Caco-2 (cell line): ENCODE data around the gene CBARP. TPM values are rescaled to one million over a fixed set of nuclear protein-coding genes. Genes with fewer than 3 reads are reported as not detected.

Source experiments
- BruUV-seq: library from RNA; stranded (reverse); fragments of 400-500 nt; replicated peaks from 2 replicates; lab custom pipeline; 2021; lab: Mats Ljungman, UMichigan
- CTCF ChIA-PET: fragments of 300-600 bp; sonication (Branson Sonifier 250); formaldehyde crosslinking; loops from one replicate; lab custom pipeline; 2022; ENCODE audit warnings: antibody characterized with exemption; lab: Charles Lee
- POLR2A ChIA-PET: fragments of 300-600 bp; sonication (Branson Sonifier 250); formaldehyde crosslinking; loops from one replicate; lab custom pipeline; 2022; ENCODE audit warnings: antibody characterized with exemption; lab: Charles Lee
- DNase-seq, 2 experiments: peaks; one replicate each; pipeline versions ENCODE4 v3.0.0 to v3.0.0-alpha.2; 2020 to 2022
- H3K27me3 ChIP-seq: replicated peaks from 2 replicates; pipeline ENCODE4 v1.6.0; 2011; ENCODE audit warnings: low read length; ENCODE audit not compliant: control insufficient read depth, insufficient read depth
- H3K36me3 ChIP-seq: 2 replicates; pipeline ENCODE4 v1.5.1; 2011; ENCODE audit warnings: low read length; ENCODE audit not compliant: control insufficient read depth, insufficient read depth
- H3K4me1 ChIP-seq: fragments of 250-450 bp; sonication (Bioruptor Pico); 2 replicates; pipeline ENCODE4 v1.5.1; 2020; ENCODE audit warnings: mild to moderate bottlenecking
- H3K4me3 ChIP-seq: 2 replicates; pipeline ENCODE4 v1.5.1; 2011; ENCODE audit warnings: low read depth, mild to moderate bottlenecking, control low read depth, low read length
- H3K9me3 ChIP-seq: fragments of 250-450 bp; sonication (Bioruptor Pico); 2 replicates; pipeline ENCODE4 v1.5.1; 2020; ENCODE audit warnings: mild to moderate bottlenecking, moderate library complexity
- H3K27ac Mint-ChIP-seq: one replicate; pipeline ENCODE4 v1.8.0; 2022; ENCODE audit warnings: mixed read lengths; ENCODE audit not compliant: unreplicated experiment
- H3K27me3 Mint-ChIP-seq: one replicate; pipeline ENCODE4 v1.8.0; 2022; ENCODE audit warnings: mixed read lengths; ENCODE audit not compliant: insufficient read depth, unreplicated experiment
- H3K36me3 Mint-ChIP-seq: one replicate; pipeline ENCODE4 v1.8.0; 2022; ENCODE audit warnings: mild to moderate bottlenecking, mixed read lengths; ENCODE audit not compliant: insufficient read depth, unreplicated experiment
- H3K4me1 Mint-ChIP-seq: one replicate; pipeline ENCODE4 v1.8.0; 2022; ENCODE audit warnings: low read depth, mixed read lengths; ENCODE audit not compliant: unreplicated experiment
- H3K4me3 Mint-ChIP-seq: one replicate; pipeline ENCODE4 v1.8.0; 2022; ENCODE audit warnings: mild to moderate bottlenecking, moderate library complexity, mixed read lengths; ENCODE audit not compliant: unreplicated experiment
- H3K9me3 Mint-ChIP-seq: one replicate; pipeline ENCODE4 v1.8.0; 2022; ENCODE audit warnings: mixed read lengths; ENCODE audit not compliant: unreplicated experiment
- intact Hi-C: fragments of 100-400 bp; cut with micrococcal nuclease; formaldehyde crosslinking; loops from one replicate; pipeline ENCODE4 v1.10.0; 2022; ENCODE audit not compliant: unreplicated experiment
- total RNA-seq: library from RNA; stranded (reverse); gene quantifications from 2 replicates; pipeline ENCODE4 v1.2.3, GENCODE V29; 2022
- TF ChIP-seq, protein P1 (sequence below), 2 experiments: fragments of 200-600 bp in 1 of 2; IDR thresholded peaks; 1 replicate in 1 of 2; 2 replicates in 1 of 2; pipeline versions ENCODE4 v1.5.1 to v1.8.0; 2011 to 2022; ENCODE audit warnings: antibody characterized with exemption in 1 of 2, control low read depth in 1 of 2, inconsistent platforms in 1 of 2, low read depth in 1 of 2, low read length in 1 of 2, mild to moderate bottlenecking in 1 of 2, moderate library complexity in 1 of 2; ENCODE audit not compliant: insufficient read depth in 1 of 2, severe bottlenecking in 1 of 2, unreplicated experiment in 1 of 2

CBARP gene
- total RNA-seq, 1 experiment from 2014 or later = 7.3 TPM

DNA sequence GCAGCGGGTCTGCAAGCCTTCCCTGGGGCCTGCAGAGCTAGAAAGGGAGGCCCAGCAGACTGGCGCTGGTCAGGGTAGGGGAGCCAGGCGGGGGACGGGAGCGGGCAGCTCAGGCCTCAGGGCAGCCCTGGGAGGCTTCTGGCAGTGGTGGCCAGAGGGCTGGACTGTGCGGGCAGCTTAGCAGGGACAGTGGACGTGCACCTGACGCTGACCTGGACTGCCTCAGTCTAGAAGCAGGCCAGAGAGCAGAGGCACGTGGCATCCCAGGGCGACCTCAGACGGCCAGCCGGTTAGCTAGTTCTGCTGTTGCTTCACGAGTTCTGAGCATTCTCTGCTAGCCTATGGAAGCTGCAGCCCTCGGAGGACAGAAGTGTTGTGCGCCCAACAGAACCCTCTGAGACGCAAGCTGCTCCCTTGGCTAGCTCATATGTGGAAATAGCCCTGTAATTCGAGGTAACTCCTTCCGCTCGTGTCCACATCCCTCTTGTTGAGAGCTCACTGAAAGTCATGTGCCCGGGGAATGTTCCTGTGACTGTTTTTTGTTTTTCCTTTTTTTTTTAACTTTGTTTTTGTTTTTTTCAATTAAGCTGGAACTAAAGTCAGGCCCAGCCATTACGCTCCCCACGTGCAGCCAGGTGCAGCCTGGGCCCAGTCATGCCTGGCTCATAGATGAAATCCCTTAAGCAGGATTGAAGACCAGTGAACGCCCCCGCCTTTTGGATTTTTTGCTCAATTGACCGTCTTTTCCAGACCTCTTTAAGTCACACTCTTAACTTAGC is 35.6 kb upstream of the CBARP start:
- no peak for DNase-seq
- H3K36me3 ChIP-seq = peaks cover 2% of the 10 kb centered on the region; the same call in 1 of the 2 replicates
- H3K27me3 ChIP-seq = no peaks in the 10 kb centered on the region
- TSS peak; percentile 43 for BruUV-seq
- intact Hi-C loops = no loop called here
- Mint-ChIP-seq H3K36me3 (peaks cover 83% of the 10 kb centered on the region), H3K27me3 (no peaks in the 10 kb centered on the region), H3K9me3 (no peaks in the 10 kb centered on the region), H3K4me3 (peak overlapping the region; percentile 83), H3K4me1 (peaks cover 18% of the 10 kb centered on the region), H3K27ac (peak overlapping the region; percentile 91)
- no peaks in the 10 kb centered on the region for H3K9me3 ChIP-seq
- TF ChIP-seq, protein P1, sequence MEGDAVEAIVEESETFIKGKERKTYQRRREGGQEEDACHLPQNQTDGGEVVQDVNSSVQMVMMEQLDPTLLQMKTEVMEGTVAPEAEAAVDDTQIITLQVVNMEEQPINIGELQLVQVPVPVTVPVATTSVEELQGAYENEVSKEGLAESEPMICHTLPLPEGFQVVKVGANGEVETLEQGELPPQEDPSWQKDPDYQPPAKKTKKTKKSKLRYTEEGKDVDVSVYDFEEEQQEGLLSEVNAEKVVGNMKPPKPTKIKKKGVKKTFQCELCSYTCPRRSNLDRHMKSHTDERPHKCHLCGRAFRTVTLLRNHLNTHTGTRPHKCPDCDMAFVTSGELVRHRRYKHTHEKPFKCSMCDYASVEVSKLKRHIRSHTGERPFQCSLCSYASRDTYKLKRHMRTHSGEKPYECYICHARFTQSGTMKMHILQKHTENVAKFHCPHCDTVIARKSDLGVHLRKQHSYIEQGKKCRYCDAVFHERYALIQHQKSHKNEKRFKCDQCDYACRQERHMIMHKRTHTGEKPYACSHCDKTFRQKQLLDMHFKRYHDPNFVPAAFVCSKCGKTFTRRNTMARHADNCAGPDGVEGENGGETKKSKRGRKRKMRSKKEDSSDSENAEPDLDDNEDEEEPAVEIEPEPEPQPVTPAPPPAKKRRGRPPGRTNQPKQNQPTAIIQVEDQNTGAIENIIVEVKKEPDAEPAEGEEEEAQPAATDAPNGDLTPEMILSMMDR (IDR thresholded peaks at IDR 0.05; ENCODE audit: insufficient read depth in 1 of 2, low read depth in 1 of 2, low read length in 1 of 2, severe bottlenecking in 1 of 2, unreplicated experiment in 1 of 2) = no peak
- H3K4me3 ChIP-seq = no peak overlapping the region
- ChIA-PET CTCF (interaction anchor here (0.5 to 1.4 kb wide), 3 partner anchors 15 to 70 kb away, joined by 3 to 11 read pairs (median 3); no protein-coding TSS in a partner anchor), POLR2A (interaction anchor here (0.7 kb wide), 1 partner anchor 90 kb away, joined by 3 read pairs; no protein-coding TSS in a partner anchor)
- H3K4me1 ChIP-seq = peaks cover 31% of the 10 kb centered on the region

DNA sequence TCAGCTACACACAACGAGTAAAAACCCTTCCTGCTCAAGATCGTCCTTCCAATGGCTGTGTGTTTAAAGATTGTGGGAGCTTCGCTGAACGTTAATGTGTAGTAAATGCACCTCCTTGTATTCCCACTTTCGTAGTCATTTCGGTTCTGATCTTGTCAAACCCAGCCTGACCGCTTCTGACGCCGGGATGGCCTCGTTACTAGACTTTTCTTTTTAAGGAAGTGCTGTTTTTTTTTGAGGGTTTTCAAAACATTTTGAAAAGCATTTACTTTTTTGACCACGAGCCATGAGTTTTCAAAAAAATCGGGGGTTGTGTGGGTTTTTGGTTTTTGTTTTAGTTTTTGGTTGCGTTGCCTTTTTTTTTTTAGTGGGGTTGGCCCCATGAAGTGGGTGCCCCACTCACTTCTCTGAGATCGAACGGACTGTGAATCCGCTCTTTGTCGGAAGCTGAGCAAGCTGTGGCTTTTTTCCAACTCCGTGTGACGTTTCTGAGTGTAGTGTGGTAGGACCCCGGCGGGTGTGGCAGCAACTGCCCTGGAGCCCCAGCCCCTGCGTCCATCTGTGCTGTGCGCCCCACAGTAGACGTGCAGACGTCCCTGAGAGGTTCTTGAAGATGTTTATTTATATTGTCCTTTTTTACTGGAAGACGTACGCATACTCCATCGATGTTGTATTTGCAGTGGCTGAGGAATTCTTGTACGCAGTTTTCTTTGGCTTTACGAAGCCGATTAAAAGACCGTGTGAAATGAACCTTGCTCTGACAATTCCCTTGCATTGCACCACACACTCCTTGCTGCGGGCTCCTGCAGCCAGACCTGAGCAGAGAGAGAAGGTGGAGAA is 34.8 kb upstream of the CBARP start:
- intact Hi-C loops = no loop called here
- peaks cover 2% of the 10 kb centered on the region; the same call in 1 of the 2 replicates for H3K36me3 ChIP-seq
- BruUV-seq = TSS peak; percentile 4
- Mint-ChIP-seq H3K27ac (peak overlapping the region; percentile 91), H3K27me3 (no peaks in the 10 kb centered on the region), H3K36me3 (peaks cover 83% of the 10 kb centered on the region), H3K9me3 (no peaks in the 10 kb centered on the region), H3K4me3 (peak overlapping the region; percentile 33), H3K4me1 (peaks cover 22% of the 10 kb centered on the region)
- CTCF ChIA-PET = interaction anchor here (0.9 to 1.4 kb wide), 2 partner anchors 29 to 69 kb away, joined by 3 to 11 read pairs; no protein-coding TSS in a partner anchor
- H3K9me3 ChIP-seq = no peaks in the 10 kb centered on the region
- no peak overlapping the region for H3K4me3 ChIP-seq
- peaks cover 33% of the 10 kb centered on the region for H3K4me1 ChIP-seq
- H3K27me3 ChIP-seq = no peaks in the 10 kb centered on the region
- no peak for DNase-seq
- TF ChIP-seq, protein P1 (IDR thresholded peaks at IDR 0.05; ENCODE audit: insufficient read depth in 1 of 2, low read depth in 1 of 2, low read length in 1 of 2, severe bottlenecking in 1 of 2, unreplicated experiment in 1 of 2) = no peak
- POLR2A ChIA-PET = no interaction called here
